Fibroblast of peridontal ligament (primary cell): Measurements from ENCODE around the gene CX3CR1.
A peak's percentile ranks its signal among the peaks of the same experiment; 100 is the strongest.
"Not testable (repeated sequence)": the region's sequence is repeated elsewhere in the genome, so short reads cannot be mapped to it uniquely, and the experiment has no call there.

ENCODE experiments used
- DNase-seq: peaks from one replicate; pipeline ENCODE4 v3.0.0-alpha.2; 2010; ENCODE audit errors: extremely low read depth

The CX3CR1 gene

DNA sequence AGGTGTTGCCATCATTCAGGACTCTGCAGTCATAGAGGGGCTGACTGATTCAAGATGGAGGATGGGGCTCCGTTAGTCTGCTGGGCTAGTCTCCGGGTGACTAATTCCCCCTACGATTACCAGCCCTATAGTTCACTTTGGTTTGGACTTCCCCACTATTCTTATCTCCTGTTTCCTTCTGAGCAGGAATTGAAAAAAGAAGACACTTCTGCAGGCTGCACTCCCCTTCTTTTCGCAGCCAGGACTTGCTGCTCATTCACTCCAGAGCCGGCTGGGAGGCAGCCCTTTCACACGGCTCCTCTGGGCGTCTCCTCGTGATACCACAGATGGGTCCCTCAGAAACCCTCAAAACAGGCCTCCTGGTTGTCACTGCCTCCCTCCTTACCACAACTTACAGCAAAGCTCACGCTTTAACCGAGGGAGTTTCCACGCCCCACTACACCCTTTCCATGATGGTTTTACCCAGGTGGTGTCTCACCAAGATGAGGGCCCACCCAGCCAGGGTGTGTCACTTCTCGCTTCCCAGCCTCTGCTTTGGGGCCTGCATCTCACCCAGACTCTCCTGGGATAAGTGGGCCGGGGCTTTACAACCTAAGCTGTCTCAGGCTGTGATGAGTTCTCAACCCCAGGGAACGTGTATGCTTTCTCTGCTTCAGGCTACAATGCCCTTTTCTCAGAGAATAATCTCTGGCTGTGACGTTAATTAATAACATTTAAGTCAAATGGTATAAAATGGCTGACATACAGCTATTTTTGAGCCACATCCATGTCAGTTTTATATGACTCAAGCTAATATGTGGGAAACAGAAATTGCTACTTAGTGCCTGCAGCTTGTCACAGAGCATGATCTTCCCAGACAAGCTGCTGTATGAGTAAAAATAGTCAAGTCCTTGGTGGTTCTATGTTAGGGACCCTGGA lies 11.9 kb downstream of the CX3CR1 start:
- no peak for DNase-seq

DNA sequence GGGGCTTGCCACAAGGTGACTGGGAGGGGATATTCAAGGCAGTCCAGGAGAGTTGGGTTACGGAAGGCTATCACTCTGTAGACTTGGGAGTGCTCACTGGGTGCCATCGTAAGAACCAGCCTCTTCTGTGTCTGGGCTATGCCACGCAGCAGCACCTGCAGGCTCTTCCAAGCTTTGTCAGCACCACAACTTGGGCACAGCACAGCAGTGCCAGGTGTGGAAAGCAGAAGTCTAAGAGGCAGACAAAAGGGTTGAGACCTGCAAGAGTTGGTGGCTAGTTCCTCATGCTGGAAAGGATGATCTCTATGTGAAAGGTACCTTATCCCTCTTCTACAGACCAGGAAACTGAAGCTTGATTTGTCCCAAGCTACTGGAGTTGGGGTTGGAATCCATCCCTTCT lies 15.8 kb downstream of the CX3CR1 start:
- no peak for DNase-seq

DNA sequence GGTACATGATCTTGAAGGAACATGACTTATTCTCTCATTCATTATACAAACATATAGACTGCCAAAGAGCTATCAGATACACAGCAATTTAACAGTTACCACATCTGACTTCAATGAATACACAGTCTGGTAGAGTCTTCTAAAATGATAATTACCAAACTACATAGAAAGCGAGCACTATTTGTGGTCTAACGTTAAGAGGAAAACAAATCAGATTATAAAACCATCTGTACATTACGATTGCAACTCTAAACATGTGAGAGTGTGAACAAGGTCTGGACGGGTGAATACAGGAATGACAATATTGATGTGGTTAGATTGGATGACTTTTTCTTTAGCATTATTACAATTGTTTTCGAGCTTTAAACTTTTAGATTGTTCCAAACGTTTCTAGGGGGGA lies 16.3 kb downstream of the CX3CR1 start:
- DNase-seq = no peak

DNA sequence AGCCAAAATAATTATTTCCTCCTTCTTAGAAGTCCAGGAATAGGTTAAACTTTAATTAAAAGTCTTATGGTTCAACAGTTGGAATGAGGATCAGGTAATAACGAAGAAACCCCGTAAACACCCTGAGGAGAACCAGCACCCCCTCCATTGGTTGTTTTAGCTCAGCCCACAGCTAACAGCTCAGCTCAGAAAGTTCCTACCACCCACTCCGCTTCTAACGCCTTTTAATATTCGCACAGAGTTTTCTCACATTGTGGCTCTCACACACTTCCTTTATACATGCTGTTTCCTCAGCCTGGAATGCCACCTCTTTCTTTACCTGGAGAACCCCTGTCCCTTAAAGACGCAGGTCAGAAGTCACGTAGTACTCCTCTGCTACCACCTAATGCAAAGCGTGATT lies 17.0 kb downstream of the CX3CR1 start:
- DNase-seq = no peak

DNA sequence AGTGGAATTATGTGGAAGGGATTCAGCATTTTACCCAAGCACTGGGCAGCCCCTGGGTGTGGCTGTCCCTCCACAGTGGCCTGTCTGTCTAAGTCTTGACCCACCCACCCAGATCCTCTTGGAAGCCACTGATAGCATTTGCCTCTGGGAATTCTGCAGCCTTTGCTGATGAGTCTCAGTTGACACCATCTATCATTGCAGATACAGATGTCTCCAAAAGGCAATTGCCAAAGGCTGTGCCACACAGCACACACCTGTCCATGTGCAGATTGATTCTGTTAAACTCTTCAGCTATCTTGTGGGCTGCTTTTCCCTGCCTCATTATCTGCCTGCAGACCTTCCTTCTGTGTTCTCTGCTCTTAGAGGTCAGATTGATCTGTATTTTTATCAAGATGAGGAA lies 18.1 kb downstream of the CX3CR1 start:
- no peak for DNase-seq

DNA sequence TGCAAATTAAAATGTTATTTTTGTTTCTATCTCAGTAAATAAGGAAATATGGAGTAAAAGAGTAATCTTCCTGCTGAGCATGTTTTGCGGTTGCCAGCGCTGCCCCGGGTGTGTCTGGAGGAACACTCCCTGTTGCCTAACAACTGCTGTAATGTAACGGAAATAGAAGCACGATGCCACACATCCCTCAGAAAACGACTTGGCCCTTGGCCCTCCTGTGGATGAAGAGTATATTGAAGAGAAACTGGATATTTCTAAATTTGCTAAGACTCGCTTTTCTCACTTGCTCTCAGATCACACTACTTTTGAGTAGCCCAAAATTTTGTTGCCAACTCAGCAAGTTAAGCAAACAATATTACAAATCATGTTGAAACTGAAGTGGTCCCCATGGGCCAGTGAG lies 18.9 kb downstream of the CX3CR1 start:
- peak; percentile 88 for DNase-seq

DNA sequence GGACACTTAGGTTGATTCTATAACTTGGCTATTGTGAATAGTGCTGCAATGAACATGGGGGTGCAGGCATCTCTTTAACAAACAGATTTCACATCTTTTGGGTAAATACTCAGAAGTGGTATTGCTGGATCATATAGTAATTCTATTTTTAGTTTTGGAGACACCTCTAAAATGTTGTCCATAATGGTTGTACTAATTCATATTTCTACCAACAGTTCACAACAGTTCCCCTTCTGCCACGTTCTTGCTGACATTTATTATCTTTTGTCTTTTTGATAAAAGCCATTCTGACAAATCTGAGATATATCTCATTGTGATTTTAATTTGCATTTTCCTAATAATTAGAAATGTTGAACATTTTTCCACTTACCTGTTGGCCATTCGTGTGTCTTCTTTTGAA lies 19.5 kb downstream of the CX3CR1 start:
- DNase-seq = no peak

DNA sequence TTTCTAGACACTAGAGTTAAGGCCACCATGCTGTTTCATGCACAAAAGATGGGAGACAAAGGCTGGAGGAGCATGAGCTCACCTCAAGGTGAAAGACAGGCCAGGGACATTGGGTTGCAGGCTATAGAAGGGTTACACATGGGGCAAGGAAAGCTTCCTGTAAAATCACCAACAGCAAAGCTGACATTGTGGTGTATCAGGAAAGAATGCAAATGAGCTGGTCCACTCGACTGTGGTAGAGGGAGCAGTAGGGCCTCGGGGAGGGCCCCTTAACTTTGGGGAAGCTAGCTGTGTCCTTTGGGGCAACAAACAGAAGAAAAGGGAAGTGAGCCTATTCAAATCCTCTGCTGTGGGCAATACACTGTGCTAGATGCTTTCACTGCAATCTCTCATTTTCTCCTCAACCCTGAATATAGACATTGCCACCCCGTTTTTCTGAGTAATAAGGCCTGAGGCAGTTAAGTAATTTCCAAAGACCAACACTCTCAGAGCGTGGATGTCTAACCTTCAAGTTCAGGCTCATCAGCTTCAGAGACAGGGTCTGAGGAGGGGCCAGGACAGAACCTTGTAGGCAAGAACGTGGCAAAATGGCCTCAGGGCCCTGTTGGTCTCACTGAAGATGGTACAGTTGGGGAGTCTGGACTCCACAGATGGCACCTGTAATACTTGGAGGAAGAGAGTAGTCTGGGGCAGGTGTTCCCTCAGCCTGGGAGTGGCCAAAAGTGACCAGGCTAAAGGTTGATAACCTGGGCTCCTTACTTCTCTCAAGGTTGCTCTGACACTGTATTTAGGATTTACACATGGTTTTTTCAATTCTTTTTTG lies 24.1 kb downstream of the CX3CR1 start:
- no peak for DNase-seq

DNA sequence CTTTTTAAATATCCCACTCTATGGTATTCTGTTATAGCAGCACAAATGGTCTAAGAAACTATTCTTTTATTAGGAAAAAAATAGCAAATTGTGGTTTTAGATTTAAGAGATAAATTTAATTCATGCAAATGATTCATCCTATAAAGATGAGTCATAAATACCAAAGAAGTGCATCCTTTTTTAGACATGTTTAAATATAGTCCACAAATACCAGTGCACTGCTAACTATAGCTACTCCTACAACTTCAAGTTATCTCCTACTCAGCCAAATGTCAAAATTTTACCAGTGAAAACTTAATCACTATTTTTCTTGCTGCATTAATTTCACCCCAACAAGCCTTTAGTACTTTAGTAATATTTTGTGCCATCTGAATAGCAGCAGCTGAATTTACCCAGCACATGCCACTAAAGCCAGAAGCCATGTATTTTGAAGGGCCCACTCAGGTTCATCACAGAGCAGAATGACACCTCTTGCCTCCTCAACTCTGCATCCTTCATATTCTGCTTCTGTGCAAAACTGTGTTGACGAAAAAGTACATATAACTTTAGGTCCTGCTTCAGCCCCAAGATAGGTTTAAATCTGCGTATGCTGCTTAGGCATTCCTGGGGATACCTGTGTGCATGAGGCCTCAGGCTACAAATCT lies 24.9 kb downstream of the CX3CR1 start:
- DNase-seq = no peak

DNA sequence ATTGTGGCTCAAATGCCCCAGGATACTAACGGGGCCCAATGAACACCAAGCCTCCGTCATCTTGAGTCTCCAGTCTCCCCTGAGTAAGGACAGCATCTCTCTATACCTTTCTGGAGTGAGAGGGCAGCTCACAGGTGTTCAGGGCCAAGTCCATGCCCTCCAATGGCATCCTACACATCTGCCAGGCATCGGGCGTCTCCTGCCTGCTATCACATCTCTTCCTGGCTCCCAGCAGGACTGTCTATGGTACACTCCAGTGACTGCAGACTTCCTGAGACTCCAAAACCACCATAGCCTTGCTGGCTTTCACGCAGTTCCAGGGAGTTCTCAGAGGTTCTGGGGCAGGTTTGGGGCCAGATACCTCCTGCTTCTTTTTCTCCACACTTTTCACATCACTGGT lies 28.3 kb downstream of the CX3CR1 start:
- no peak for DNase-seq

DNA sequence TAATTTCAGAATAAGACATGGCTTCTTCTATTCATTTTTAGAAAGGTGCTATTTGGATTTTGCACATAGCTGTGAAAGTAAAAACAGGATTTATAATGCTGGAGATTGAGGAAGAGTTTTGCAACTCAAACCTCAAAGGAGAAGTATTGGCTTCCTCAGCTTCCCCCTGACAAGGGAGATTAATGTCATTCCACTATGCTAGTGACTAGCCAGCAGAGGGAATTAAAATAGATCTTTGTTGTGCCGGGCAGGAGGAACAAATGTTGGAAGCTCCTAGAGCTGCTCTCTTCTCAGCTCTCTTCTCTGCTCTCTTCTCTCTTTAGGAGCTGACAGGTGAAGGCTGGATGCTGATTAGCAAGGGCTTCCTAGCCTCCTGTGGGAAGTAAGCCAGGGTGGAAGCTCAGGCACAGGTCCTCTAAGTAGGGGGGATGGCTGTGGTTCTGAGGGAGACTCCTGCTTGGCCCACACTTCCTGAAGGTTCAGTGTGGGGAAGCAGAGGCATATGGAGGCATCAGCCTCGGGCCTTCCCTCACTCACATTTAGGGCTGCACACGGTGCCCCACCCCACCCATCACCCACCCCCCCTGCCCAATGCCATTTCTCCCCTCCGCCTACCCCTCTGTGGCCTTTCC lies 29.6 kb downstream of the CX3CR1 start:
- no peak for DNase-seq

DNA sequence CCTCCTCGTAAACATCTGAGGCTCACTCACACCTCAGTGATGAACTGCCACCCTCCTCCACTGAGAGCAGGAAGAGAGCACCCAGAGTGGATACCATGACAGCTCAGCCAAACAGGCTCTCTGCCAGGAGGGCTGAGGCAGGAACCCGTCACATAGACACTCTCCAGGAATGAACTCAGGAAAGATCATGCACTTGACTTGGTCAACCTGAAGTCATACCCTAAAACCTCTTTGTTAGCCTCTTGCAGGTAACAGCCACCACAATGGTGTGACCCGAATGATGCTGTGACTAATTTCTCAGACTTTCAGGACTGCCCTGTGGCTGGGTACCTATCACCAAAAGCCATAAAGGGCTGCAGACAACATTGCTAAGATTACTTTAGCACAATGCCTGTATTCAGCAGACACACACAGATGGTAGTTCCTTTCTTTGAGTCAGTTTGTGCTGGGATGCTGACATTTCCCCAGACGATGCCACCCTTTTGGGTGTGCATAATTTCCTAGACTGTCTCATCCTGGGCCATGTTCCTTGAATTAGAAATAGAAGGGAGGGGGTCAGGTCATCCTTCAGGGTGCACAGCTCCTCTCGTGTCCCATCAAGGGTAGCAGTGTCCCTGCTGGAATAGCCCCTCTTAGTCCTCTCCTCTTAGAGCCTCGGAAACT lies 30.3 kb downstream of the CX3CR1 start:
- no peak for DNase-seq

DNA sequence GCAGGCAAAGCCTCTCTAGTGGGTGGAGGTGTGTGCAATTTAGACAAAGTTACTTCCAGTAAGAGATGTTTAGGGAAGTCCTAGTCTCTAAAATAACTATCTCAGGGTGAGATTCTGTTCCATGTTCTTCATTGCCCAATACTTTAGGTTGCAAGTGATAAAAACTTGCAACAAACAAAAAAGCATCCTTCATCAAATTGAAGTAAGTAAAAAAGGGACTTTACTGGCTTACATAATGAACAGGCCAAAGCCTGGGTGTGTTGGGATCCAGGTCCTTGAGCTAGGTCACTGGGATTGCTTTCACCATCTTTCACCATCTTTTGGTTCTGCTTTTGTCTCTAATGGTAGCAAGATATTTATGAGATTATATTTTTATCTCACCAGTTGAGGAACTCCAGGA lies 38.3 kb downstream of the CX3CR1 start:
- DNase-seq = no peak

DNA sequence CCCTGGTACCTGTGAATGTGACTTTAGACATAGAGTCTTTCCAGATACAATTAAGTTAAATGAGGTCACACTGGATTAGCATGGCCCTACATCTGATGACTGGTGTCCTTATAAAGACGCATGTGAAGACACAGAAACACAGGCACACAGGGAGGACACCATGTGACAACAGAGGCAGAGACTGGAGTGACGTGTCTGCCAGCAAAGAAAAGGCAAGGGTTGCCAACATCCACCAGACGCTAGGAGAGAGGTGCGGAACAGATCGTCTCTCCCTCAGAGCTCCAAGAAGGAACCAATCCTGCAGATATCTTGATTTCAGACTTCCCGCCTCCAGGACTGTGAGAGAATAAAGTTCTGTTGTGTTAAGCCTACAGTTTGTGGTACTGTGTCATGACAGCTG lies 42.8 kb downstream of the CX3CR1 start:
- DNase-seq = no peak

DNA sequence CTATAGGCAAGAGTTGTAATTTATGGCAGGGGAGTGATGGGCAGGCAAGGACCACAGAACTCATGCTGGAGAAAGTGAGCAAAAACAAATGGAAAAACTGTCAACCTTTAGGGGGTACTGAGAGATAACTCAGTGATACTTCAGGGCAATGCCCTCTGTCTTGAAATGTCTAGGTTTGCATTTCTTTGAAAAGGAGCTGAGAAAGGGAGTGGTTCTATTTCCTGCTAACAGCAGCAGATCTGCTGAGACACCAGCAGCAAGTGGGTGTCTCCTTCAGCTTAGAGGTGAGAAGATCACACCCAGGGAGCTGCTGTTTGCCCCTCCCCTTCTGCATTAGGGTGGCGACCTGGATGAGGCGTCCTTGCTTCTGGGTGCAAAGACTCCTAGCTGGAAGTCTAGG lies 45.2 kb downstream of the CX3CR1 start:
- DNase-seq = no peak

DNA sequence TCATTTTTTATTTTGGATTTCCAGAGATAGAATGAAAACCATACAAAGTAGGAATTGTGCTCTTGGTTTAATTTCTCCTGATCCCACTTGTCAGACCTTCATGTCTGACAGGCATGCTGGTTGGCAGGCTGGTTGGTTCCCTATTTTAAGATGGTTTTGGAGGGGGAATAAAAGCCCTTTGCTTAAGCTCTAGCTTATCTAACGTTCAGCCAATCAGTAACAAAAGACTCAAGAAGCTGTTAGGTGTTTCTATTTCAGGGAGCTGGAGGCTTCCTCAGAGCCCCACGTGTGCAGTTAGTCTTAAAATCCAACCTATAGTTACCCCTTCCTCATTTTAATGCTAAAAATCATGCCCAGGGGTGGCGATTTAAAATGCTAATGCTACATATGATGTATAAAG lies 47.0 kb downstream of the CX3CR1 start:
- DNase-seq = no peak

DNA sequence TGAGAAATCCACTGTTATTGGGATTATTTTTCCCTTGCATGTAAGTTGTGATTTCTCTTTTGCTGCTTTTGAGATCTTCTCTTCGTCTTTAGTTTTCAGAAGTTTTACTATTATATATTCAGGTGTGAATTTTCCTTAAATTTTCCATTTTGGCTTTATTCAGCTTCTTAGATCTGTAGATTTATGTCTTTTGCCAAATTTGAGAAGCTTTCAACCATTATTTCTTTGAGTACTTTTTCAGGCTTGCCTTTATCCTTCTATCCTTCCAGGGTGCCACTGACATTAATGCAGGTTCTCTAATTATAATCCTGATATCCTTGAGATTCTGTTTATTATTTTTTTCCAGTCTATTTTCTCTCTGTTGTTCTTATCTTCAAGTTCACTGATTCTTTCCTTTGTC lies 49.4 kb downstream of the CX3CR1 start:
- DNase-seq = no peak

DNA sequence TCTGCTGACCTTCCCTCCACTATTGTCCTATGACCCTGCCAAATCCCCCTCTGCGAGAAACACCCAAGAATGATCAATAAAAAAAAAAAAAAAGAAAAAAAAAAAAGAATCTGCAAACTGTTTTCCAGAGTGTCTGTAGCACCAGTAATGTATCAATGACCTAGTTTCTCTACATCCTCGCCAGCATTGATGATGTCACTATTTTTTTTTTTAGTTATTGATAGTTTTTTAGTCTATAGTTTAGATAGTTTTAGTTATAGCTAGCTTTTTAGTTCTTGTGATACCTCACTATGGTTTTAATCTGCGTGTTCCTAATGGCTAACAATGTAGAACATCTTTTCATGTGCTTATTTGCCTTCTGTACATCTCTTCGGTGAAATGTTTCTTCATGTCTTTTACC lies 51.3 kb downstream of the CX3CR1 start:
- no peak for DNase-seq

DNA sequence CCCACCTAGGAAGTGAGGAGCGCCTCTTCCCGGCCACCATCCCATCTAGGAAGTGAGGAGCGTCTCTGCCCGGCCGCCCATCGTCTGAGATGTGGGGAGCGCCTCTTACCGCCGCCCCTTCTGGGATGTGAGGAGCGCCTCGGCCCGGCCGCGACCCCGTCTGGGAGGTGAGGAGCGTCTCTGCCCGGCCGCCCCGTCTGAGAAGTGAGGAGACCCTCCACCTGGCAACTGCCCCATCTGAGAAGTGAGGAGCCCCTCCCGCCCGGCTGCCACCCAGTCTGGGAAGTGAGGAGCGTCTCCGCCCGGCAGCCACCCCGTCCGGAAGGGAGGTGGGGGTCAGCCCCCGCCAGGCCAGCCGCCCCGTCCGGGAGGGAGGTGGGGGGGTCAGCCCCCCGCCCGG lies 52.2 kb downstream of the CX3CR1 start:
- not testable (repeated sequence) for DNase-seq

DNA sequence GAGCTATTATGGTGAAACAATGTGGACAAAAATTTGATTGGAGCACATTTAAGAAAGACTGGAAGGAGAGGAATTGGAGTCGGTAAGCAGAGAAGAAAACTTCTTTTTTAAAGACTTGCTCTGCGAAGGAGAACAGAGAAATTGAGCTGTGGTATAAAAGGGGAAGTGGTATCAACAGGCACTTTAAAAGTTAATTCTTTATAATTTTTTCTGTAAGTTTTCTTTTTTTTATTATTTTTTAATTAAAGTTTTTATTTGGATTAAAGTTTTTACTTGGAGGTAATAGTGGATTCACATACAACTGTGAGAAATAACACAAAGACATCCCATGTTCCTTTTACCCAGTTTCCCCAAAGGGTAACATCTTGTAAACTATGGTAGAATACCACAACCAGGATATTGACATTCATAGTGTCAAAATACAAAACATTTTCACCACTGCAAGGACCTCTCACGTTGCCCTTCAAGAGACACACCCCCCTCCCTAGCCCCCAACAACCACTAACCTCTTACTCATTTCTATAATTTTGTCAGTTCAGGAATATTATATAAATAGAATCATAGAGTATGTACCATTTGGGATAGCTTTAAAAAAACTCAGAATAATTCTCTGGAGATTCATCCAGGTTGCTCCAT lies 53.6 kb downstream of the CX3CR1 start:
- DNase-seq = no peak

DNA sequence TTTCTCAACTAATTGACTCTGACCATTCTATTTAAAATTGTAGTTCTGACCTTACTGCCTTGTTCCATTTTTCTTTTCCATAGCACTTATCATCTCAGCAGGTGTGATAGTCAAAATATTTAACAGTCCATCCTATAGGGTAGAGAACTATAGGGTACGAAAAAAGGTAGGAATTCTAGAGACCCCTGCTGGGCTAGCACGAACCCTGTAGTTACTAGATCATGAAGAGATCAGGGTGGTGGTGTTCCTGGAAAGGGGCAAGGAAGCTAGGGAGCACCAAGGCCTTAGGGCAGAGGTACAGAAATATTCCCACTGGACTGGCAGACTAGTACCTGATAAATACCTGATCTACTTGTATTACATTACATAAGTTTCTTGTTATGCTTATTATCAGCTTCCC lies 55.5 kb downstream of the CX3CR1 start:
- DNase-seq = no peak
